ENCODE data around the gene CXADR. TPM values are rescaled to one million over a fixed set of nuclear protein-coding genes. Genes with fewer than 3 reads are reported as not detected.

CXADR gene
- total and polyA plus RNA-seq, 4 donors = 8.5 to 46.4 (median 26.5) TPM

- no peak overlapping the region for H3K4me3 ChIP-seq (ENCODE audit: low read depth in 1 of 3, low read length in 3 of 3)
- no peaks in the 10 kb centered on the region for H3K27me3 ChIP-seq (ENCODE audit: control insufficient read depth in 4 of 4, insufficient read depth in 4 of 4, low read length in 3 of 4)
- no peak for TF ChIP-seq YY1 (IDR thresholded peaks at IDR 0.05)
- no peak for TF ChIP-seq EGR1 (IDR thresholded peaks at IDR 0.05; ENCODE audit: low read depth in 2 of 2)
- no peak for TF ChIP-seq NR2F2 (IDR thresholded peaks at IDR 0.05)
- TF ChIP-seq ZBTB33 (IDR thresholded peaks at IDR 0.05) = no peak
- TF ChIP-seq FOXA1 (IDR thresholded peaks at IDR 0.05) = no peak
- TF ChIP-seq CTCF (IDR thresholded peaks at IDR 0.05; ENCODE audit: low read depth, low read length, missing input control) = no peak
- no peak for TF ChIP-seq TAF1 (conservative IDR thresholded peaks at IDR 0.05)
- no peak for TF ChIP-seq RXRA (IDR thresholded peaks at IDR 0.05)
- TF ChIP-seq JUND (IDR thresholded peaks at IDR 0.05) = no peak
- TF ChIP-seq FOXA2 (IDR thresholded peaks at IDR 0.05) = no peak
- TF ChIP-seq MAX (IDR thresholded peaks at IDR 0.05) = no peak
- TF ChIP-seq ATF3 (IDR thresholded peaks at IDR 0.05) = no peak
- no peak for TF ChIP-seq RAD21 (IDR thresholded peaks at IDR 0.05)
- no peak for TF ChIP-seq SP1 (IDR thresholded peaks at IDR 0.05)
- no peak for TF ChIP-seq HNF4A (conservative IDR thresholded peaks at IDR 0.05)
- TF ChIP-seq HNF4G (IDR thresholded peaks at IDR 0.05) = no peak
- no peak for TF ChIP-seq REST (IDR thresholded peaks at IDR 0.05)
- no peak for TF ChIP-seq GABPA (IDR thresholded peaks at IDR 0.05 in 1 of 2, conservative IDR thresholded peaks at IDR 0.05 in 1 of 2)
- peak overlapping the region in 1 of 2 donors; percentile 3 for H3K27ac ChIP-seq (ENCODE audit: low read depth in 1 of 2, low read length in 2 of 2)
- WGBS = 82% methylated on average over 1 of the region's 1 CpG
- H3K4me1 ChIP-seq (ENCODE audit: control insufficient read depth in 4 of 4, insufficient read depth in 4 of 4, low read length in 3 of 4) = peaks cover 14 to 51% (median 41%) of the 10 kb centered on the region in 4 donors
- no peaks in the 10 kb centered on the region for H3K9me3 ChIP-seq (ENCODE audit: control insufficient read depth in 4 of 4, low read length in 3 of 4)
- no peak for DNase-seq (ENCODE audit: low spot score)
- H3K36me3 ChIP-seq (ENCODE audit: control insufficient read depth in 4 of 4, insufficient read depth in 3 of 4, low read depth in 1 of 4, low read length in 3 of 4) = peaks cover 0 to 3% (median 2%) of the 10 kb centered on the region in 4 donors
- H3K9ac ChIP-seq (ENCODE audit: low read depth in 1 of 2, low read length in 2 of 2) = no peak overlapping the region
Observed at GRCh38 chr21:17539323-17539722, 26.5 kb downstream of the CXADR start.
